ENCODE measurements around the gene QPCT. TPM values are rescaled to one million over a fixed set of nuclear protein-coding genes. Genes with fewer than 3 reads are reported as not detected.
"Not testable (repeated sequence)": the region's sequence is repeated elsewhere in the genome, so short reads cannot be mapped to it uniquely, and the experiment has no call there.

Gene QPCT
- total and polyA plus RNA-seq, 7 donors, result 0.36 to 10.6 (median 2.5) TPM

DNA sequence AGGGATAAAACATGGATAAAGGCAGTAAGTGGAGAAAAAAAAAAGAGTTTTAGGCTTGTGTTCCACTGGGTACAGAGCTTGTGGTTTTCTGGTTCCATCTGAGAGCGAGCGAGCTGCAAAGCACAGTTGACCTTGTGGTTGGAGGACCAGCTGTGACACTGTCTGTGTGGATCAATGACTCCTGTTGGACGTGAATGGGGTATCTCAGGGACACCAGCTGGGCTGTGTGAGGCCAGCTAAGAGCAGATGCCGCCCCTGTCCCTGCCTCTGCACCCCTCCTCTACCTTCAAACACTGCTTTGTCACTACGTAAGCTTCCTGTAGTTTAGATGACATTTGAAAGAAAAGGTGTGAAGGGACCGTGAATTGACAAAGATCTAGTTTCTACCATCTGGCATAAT, 67.8 kb downstream of the QPCT start:
- no peak for ATAC-seq
- intact Hi-C loops (cut with DNase I), result loop anchor here (5.0 to 10.0 kb wide), 5 partner anchors 123 to 465 kb away; partner anchors contain the start of gene CDC42EP3 (in 1 of the 2)

DNA sequence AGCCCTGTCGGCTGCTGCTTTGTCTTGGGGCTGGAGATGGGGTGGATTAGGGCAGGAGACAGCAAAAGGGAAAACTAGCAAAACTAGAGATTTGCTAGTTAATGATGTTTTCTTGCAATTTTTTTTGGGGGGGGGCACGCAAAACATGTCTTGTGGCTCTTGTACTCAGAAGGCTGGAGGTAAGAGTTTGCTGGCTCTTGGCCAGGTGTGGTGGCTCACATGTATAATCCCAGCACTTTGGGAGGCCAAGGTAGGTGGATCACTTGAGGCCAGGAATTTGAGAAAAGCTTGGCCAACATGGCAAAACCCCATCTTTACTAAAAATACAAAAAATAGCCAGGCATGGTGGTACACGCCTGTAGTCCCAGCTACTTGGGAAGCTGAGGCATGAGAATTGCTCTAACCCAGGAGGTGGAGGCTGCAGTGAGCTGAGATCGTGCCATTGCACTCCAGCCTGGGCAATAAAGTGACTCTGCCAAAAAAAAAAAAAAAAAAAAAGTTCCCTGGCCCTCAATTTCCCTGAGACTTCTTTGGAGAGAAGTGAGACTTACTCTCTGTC, 69.6 kb downstream of the QPCT start:
- not testable (repeated sequence) for DNase-seq; H3K36me3 ChIP-seq (ENCODE audit: insufficient read depth in 1 of 2, low read depth in 1 of 2); H3K27me3 ChIP-seq (ENCODE audit: insufficient read depth in 3 of 3, low read length in 2 of 3); H3K4me1 ChIP-seq; H3K9me3 ChIP-seq; H3K4me3 ChIP-seq
- peak overlapping the region; percentile 38 for H3K27ac ChIP-seq
- peak; percentile 6 to 65 (median 34) for ATAC-seq
- WGBS, 3 donors, result 74 to 82% (median 74%) methylated on average over 4 of the region's 4 CpGs
- intact Hi-C loops (cut with DNase I), result loop anchor here (1.0 to 10.0 kb wide), 7 partner anchors 121 to 463 kb away; partner anchors contain the start of gene CDC42EP3 (in 1 of the 2)

More for the DNA sequence above, 67.8 kb downstream of the QPCT start:
- H3K36me3 ChIP-seq (ENCODE audit: insufficient read depth in 1 of 2, low read depth in 1 of 2), result no peaks in the 10 kb centered on the region
- H3K27ac ChIP-seq, result no peak overlapping the region
- H3K4me1 ChIP-seq, result peaks cover 9% of the 10 kb centered on the region
- no peaks in the 10 kb centered on the region for H3K9me3 ChIP-seq
- no peak overlapping the region for H3K4me3 ChIP-seq
- TF ChIP-seq, protein P1, sequence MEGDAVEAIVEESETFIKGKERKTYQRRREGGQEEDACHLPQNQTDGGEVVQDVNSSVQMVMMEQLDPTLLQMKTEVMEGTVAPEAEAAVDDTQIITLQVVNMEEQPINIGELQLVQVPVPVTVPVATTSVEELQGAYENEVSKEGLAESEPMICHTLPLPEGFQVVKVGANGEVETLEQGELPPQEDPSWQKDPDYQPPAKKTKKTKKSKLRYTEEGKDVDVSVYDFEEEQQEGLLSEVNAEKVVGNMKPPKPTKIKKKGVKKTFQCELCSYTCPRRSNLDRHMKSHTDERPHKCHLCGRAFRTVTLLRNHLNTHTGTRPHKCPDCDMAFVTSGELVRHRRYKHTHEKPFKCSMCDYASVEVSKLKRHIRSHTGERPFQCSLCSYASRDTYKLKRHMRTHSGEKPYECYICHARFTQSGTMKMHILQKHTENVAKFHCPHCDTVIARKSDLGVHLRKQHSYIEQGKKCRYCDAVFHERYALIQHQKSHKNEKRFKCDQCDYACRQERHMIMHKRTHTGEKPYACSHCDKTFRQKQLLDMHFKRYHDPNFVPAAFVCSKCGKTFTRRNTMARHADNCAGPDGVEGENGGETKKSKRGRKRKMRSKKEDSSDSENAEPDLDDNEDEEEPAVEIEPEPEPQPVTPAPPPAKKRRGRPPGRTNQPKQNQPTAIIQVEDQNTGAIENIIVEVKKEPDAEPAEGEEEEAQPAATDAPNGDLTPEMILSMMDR (IDR thresholded peaks at IDR 0.05), result no peak
- no peak for DNase-seq
- no peaks in the 10 kb centered on the region for H3K27me3 ChIP-seq (ENCODE audit: insufficient read depth in 3 of 3, low read length in 2 of 3)
- 78 to 88% (median 82%) methylated on average over 6 of the region's 6 CpGs for WGBS, 3 donors

DNA sequence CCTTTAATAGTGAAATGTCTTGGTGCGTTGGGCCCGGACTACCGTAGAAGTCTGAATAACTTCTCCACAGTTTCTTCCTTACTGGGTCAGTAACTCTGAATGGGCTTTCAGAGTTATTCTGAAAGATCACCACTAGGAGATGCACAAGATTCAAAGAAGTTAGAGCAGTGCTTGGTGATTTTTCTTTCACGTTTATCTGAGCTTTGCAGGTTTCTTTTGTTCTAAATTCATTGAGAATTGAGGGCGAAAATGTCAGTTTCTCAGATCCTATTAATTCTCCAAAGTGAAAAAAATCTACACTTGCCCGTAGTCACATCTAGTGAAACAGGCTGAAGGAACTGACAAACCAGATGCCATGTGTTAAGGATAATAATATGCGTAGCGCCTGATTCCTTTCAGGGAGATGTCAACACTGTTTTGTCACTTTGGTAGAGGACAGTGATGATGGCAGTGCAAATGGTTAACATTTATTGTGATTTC, 70.1 kb downstream of the QPCT start:
- peak; percentile 76 to 96 (median 83) for ATAC-seq

DNA sequence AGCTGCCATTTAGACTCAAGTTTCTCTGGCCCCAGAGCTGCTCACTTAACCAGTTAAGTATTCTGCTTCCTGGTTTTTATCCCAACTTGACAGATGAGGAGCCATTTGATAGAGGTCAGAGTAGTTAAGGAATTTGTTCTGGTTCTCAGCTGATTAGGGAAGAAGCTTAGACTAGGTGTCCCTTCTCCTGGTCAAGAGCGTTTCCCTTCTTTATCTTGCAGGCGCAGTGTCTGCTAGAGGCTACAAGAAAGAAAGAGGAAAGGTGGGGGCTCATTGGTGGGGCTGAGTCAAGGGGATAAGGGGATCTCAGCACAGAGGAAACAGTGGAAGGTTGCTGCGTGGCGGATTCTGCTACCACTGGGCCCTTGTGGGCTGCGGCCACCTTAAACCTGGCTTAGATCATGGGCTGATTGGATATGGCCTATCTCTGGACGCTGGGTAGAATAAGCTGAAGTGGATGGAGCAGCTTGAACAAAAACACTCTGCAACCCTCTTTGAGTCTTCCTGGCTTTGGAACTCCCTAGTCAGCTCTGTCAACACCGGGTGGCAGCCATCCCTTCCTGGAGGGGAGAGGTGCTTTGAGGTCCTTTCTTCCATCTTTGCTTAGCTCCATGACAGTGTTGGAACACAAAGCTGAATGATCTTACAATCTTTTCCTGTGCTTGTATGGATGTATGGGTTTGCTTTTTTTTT, 70.8 kb downstream of the QPCT start:
- intact Hi-C loops (cut with DNase I), result loop anchor here (1.0 to 10.0 kb wide), 6 partner anchors 120 to 462 kb away; no protein-coding TSS in a partner anchor
- TF ChIP-seq, protein P1 (IDR thresholded peaks at IDR 0.05), result no peak
- ATAC-seq (peak in 3 of 4 donors; percentile 3 to 21 (median 5)), DNase-seq (no peak)
- H3K27ac ChIP-seq, result no peak overlapping the region
- no peaks in the 10 kb centered on the region for H3K27me3 ChIP-seq (ENCODE audit: insufficient read depth in 3 of 3, low read length in 2 of 3)
- no peaks in the 10 kb centered on the region for H3K9me3 ChIP-seq
- H3K4me3 ChIP-seq, result no peak overlapping the region
- H3K36me3 ChIP-seq (ENCODE audit: insufficient read depth in 1 of 2, low read depth in 1 of 2), result no peaks in the 10 kb centered on the region
- WGBS, 3 donors, result 88 to 97% (median 90%) methylated on average over 7 of the region's 7 CpGs
- H3K4me1 ChIP-seq, result peaks cover 9% of the 10 kb centered on the region

More for the DNA sequence above, 70.1 kb downstream of the QPCT start:
- no peaks in the 10 kb centered on the region for H3K27me3 ChIP-seq (ENCODE audit: insufficient read depth in 3 of 3, low read length in 2 of 3)
- TF ChIP-seq, protein P1 (IDR thresholded peaks at IDR 0.05), result peak; percentile 88
- H3K4me3 ChIP-seq, result no peak overlapping the region
- H3K4me1 ChIP-seq, result peaks cover 9% of the 10 kb centered on the region
- H3K9me3 ChIP-seq, result no peaks in the 10 kb centered on the region
- H3K36me3 ChIP-seq (ENCODE audit: insufficient read depth in 1 of 2, low read depth in 1 of 2), result no peaks in the 10 kb centered on the region
- intact Hi-C loops (cut with DNase I), result loop anchor here (1.0 to 10.0 kb wide), 7 partner anchors 120 to 463 kb away; partner anchors contain the start of gene CDC42EP3 (in 1 of the 2)
- H3K27ac ChIP-seq, result peak overlapping the region; percentile 38
- WGBS, 3 donors, result 18 to 23% (median 19%) methylated on average over 8 of the region's 8 CpGs
- DNase-seq, result no peak

DNA sequence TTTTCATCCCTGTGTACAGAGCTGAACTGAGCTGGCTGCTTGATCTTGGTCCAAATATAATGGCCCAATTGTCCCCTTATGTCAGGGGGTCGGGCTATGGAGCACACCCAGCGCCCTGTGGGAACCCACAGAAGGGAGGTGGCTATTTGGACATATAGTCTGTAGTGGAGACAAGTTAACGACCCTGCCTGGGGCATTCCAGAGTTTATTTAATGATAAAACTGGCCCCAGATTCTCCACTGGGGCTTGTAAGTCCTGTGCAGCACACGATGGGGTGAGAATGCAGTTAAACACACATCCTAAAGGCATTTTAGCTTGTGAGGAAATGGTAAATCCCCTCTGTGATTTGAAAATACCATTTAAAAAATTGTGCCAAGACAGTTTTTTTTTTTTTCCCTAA, 72.9 kb downstream of the QPCT start:
- Histone ChIP-seq H3K27ac (no peak overlapping the region), H3K9me3 (no peaks in the 10 kb centered on the region), H3K4me1 (peaks cover 9% of the 10 kb centered on the region), H3K27me3 (ENCODE audit: insufficient read depth in 3 of 3, low read length in 2 of 3) (no peaks in the 10 kb centered on the region), H3K4me3 (no peak overlapping the region), H3K36me3 (ENCODE audit: insufficient read depth in 1 of 2, low read depth in 1 of 2) (no peaks in the 10 kb centered on the region)
- 65 to 71% (median 69%) methylated on average over 4 of the region's 4 CpGs for WGBS, 3 donors
- ATAC-seq, result no peak
- no peak for DNase-seq
- TF ChIP-seq, protein P1 (IDR thresholded peaks at IDR 0.05), result no peak
- intact Hi-C loops (cut with DNase I), result loop anchor here (5.0 to 10.0 kb wide), 4 partner anchors 117 to 355 kb away; no protein-coding TSS in a partner anchor

Measured in psoas muscle (tissue), 8 donors.